CD4-positive, alpha-beta T cell treated with Interleukin-12 subunit alpha and Interleukin-12 subunit beta, for 1 hour (primary cell): ENCODE data around the gene NNAT.

Source experiments
- DNase-seq: peaks from one replicate; pipeline ENCODE4 v3.0.0-alpha.2; 2020

The NNAT gene

DNA sequence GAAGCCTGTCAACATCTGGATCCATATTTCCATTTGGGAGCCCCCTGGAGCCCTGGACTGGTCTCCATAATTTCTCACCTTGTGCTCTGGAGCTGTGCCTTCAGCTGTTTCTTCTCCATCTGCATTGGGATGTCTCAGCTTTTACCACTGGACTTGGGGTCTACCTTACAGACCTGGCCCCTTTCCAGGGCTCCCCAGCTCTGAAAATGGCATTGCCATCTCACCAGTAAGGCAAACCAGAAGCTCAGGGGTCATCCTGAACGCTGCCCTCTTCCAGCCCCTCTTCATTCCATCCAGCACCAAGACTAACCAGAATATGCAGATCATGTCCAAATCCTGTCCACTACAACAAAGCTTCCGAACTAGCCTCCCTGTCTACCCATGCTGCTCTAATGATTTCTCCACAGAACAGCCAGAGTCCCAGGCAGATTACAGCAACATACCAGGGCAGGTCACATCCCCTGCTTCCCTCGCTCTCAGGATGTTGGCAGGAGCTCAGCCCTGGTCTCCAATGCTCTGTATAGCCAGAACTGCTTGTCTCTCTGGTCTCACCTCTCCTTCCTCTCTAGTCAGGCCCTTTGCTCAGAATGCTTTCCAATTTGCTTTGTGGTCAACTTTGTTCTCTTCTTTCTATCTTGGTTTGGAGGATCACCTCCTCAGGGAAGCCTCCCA lies 17.7 kb upstream of the NNAT start:
- no peak for DNase-seq

- no peak for DNase-seq
These were observed 16.5 kb upstream of the NNAT start for GRCh38 chr20:37504404-37505096.

DNA sequence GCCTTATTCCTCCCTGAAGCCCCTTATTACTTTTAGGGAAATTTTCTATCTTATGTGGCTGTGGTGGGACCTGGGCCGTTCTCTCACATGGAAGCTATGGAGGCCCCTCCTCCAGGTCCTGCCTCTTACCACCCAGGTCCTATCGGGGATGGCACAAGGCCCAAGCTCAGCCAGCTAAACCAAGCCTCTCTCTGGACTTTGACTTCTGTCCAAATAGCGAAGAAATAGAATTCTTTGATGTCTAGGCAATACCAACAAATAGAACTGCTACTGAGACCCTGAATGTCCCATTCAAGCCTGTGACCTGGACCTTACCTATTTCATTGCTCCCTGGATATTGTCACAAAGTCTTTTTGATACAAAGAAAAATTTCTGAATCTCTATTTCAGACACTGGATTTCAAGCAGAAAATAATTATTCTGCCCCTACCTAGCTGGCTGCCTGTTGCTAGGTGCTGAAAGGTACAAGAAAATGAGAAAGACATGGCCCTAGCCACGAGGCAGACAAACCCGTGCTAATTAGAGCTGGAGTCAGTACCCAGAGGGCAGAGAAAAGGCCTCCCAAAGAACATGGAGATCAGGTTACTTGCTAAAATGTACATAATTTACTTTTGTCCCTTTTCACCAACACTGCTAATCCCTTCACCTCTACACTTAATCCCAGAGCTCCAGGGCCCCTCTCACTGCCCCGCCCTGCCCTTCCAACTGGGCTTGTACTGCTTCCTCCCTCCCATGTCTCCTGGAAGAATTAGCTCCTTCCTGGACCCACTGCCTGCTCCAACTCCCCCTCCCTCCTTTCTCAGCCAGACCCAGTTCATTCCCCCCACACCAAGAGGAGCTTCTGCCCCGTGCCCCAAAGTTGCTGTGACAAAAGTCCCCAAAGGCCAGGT lies 15.5 kb upstream of the NNAT start:
- DNase-seq = no peak

GRCh38 chr20:37506152-37506725 lies 14.8 kb upstream of the NNAT start:
- DNase-seq = no peak

GRCh38 chr20:37510226-37510625 lies 10.8 kb upstream of the NNAT start:
- DNase-seq = no peak

- no peak for DNase-seq
These were observed 9.3 kb upstream of the NNAT start for GRCh38 chr20:37511610-37512275.

- DNase-seq = no peak
These were observed 7.2 kb upstream of the NNAT start for GRCh38 chr20:37513779-37514359.

DNA sequence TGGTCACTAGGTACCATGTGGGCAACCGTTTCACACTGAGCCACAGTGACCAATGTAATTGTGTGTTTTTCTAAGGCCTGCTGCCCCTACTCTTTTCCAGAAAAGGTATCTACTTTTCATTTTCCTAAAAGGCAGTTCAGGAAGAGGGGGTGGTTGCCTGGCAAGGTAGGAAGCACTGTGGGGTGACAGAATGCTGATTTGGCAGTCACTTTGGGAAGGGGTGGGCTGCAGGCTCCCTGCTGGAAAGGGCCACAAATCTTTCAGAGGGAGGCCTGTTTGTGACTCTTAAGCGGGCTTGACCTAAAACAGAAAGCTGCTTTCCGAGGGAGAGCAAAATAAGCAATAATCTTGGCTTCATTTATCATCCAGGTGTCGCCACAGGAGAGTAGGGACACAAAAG lies 5.2 kb upstream of the NNAT start:
- no peak for DNase-seq

- DNase-seq = no peak
These were observed 4.0 kb upstream of the NNAT start for GRCh38 chr20:37516811-37517750.

- no peak for DNase-seq
These were observed 3.0 kb upstream of the NNAT start for GRCh38 chr20:37518059-37518458.

DNA sequence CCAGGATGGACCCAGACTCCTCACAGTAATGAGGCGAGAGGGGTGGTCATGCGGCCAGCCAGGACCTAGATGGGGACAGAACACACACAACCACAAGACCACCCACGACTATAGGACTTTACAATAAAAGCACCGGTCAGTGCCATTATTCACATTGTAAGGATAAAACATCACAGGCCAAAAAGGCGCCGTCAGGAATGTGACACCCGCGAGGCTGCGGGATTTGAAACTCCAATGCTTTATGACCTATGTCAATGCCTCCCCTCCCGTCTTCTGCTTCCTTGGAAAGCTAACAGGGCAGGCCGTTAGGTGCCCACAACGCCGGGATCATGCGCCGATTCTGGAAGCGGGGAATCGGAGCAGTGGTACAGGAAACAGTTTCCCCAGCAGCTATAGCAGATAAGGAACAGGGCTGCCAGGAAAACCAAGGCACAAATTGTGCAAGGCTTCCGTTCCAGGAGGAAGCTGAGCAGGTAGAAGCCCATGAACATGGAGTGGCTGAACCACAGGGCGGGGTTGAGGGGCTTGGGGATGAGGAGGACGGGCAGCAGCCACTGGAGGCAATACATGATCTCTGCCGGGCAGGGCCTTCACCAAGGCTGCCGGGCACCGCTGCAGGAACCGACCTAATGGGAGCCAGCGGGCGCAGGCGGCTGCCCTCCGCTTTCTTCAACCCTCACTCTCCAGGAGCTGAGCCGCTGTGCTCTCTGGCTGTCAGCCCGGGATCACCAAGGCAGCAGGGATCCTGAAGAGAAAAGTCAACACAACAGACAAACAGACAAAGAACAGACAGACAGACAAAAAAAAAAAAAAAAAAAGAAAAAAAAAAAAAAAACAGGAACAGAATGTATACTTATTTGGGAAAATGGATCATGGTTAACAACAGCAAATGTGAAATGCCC lies 2.2 kb upstream of the NNAT start:
- no peak for DNase-seq

GRCh38 chr20:37519508-37520418 lies 1.3 kb upstream of the NNAT start:
- no peak for DNase-seq

- no peak for DNase-seq
These were observed 563 bp upstream of the NNAT start for GRCh38 chr20:37520419-37520955.

DNA sequence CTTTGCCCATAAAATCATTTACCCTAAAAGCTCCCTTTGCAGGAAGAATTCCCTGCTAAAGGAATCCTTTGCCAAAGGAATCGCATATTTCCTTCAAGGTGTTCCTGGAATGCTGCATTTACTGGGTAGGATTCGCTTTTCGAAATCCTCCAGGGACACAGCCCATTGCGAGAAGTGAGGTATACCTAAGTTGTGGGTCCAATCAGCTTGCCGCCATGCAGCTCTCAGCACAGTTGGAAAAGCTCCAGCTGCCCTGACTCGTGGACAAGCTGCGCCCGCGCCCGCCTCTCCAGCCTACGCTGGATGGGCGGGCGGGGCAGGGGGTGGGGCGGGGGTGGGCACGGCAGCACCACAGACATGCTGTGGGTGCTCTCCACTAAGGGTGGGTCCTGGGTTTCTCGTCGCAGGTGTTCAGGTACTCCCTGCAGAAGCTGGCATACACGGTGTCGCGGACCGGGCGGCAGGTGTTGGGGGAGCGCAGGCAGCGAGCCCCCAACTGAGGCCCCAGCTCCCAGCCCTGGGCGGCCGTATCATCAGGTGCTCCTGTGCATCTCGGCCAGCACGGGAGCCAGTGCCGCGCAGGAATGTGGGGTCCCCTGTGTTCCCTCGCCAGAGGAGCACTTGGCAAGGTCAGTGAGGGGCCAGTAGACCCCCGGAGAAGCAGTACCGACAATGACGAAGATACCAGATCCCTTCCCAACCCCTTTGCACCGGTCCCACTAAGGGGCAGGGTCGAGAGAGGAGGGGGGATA lies 1.4 kb downstream of the NNAT start:
- no peak for DNase-seq

GRCh38 chr20:37523012-37523391 lies 2.0 kb downstream of the NNAT start:
- DNase-seq = no peak

DNA sequence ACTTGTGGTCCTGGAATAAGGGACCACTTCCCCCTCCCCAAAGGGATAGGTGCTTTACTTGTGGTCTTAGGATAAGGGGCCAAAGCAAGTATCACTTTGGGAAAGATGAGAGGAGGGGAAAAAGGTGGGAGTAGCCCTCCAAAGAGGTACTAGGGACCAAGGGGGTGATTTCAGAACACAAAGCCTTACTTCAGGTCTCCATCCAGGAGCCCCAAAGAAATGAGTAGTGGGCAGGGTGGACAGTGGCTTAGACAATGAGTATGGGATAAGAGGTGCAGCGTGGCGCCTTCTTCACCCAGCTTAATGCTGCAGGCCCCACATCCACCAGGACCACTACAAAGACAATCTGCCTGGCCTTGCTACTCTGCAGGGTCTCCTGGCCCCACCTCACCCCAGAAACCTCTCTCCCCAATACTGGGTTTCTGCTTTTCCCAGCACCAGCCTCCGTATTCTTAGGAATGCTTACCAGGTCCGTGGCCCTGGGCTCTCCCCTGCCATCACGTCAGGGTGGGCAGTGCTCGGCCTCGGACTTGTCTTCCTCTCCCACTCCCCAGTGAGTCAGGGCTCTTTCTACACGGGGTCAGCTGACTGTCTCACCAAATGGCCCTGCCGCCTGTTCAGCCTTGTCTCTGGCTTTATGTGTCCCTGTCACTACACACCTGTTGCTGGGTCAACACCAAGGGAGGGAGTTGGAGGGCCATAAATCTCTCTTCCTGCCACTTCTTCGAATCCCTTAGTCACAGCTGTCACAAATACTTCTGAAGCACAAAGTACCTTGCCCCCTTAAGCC lies 3.1 kb downstream of the NNAT start:
- no peak for DNase-seq
